GM18498 (cell line): Measurements from ENCODE around the gene CAMK2A.
A peak's percentile ranks its signal among the peaks of the same experiment; 100 is the strongest.

Experiments used
- ATAC-seq: cut with Tn5 transposase; IDR thresholded peaks from one replicate; pipeline ENCODE4 v1.9.1; 2021; ENCODE audit warnings: mild to moderate bottlenecking, moderate library complexity; ENCODE audit not compliant: unreplicated experiment

CAMK2A gene

DNA sequence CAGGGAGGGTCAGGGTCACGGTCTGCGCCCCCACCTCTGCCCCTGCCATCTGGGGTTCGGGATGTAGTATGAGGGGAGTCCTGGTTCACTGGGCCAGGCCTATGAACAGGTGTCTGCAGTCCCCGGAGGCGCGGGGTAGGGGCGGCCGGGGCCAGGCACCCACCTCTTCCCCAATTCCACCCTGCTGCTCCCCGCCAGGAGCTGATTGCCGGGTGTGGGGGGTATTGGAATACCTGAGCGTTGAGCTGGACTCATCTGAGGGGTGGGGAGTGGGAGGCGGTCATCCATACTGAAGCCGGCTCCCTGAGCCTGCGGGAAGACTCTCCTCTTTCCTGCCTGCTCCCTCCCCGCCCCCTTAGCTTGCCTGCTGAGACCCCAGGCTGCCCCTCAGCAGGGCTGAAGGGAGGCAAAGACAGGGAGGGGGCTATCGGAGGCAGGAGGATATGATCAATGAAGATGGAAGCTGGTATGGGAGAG is 99.0 kb downstream of the CAMK2A start:
- ATAC-seq = no peak

DNA sequence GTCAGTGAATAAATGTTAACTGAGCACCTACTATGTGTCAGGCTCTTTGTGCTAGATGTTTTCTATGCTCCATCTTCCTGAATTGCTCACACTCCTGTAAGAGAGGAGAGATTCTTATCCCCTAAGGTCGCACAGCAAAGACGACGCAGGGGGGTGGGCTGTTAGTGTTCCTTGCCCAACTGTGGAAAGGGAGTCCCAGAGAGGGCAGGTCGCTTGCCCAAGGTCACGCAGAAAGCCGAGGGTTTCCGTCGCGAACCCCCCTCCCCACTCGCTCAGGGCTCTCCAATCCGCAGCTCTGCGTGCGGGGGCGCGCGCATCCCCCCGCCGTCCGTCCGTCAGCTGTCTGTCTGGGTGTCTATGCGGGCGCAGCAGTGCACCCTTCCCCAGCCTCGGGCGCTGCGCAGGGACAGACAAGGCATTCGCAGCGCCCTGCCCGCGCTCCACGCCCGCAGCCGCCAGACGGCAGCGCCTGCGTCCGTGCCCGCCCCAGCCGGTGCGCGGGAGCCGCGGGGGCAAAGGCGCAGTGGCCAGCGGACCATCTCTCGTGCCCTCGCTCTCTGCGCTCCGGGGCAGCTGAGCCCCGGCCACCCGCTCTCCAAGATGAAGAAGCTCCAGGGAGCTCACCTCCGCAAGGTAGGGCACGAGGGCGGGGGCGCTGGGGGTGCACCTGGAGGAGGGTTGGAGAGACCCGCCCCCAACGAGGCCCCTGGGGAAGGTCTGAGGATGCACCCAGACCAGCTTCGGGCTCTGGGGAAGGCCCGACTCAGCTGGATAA is 99.7 kb downstream of the CAMK2A start, which contains the start of gene SLC6A7:
Gene SLC6A7, plus strand, starts transcription at position 335 of the 775 bp plus-strand sequence. Its CDS starts 266 bp downstream, at position 601.
- no peak for ATAC-seq

GRCh38 chr5:150189326-150189725 is 100.2 kb downstream of the CAMK2A start:
- ATAC-seq = no peak

DNA sequence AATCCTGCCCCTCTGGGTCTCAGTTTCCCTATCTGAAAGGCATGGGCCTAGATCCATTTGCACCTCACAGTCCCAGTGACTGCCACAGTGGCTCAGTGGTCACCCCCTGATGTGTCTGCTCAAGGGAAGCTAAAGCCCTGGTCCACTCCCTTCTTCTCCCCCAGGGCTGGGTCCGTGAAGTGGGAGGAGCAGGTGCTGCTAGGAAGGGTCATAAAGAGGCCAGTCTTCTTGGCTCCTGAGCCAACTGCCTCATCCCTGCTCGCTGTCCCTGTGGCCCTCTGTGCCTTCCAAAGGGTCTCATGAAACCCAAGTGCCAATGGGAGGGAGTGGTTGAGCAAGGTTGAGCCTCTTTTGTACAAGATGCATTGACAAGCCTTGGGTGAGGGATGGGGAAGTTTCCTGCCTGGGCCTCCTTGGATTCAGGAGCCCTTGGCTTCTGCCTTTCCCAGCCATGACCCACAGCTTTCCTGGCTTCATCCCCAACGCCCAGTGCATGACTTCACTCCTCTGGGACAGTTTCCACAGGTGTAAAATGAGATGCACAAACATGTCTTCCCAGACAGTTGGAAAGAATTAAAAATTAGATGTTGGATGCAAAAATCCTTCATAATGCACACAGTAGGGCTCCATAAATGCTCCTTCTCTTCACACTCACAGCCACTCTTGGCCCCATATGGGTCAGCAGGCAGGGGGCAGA is 101.3 kb downstream of the CAMK2A start:
- ATAC-seq = no peak

DNA sequence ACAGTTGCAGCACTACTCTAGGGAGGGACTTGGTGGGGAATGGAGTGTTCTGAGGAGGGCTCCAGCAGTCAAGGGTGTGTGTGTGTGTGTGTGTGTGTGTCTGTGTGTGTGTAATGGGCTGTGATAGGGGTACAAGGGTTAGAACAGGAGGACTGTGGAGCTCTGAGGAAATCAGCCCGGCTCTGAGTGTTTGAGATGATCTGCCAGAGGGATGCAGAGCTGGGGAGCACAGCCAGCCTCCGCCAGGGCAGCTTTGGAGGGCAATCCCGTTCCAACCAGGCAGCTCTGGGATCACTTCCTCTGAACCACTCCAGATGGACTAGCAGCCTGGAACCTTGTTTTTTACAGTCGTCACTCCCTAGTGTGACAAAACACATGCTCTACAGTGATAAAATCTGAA is 102.7 kb downstream of the CAMK2A start:
- no peak for ATAC-seq

DNA sequence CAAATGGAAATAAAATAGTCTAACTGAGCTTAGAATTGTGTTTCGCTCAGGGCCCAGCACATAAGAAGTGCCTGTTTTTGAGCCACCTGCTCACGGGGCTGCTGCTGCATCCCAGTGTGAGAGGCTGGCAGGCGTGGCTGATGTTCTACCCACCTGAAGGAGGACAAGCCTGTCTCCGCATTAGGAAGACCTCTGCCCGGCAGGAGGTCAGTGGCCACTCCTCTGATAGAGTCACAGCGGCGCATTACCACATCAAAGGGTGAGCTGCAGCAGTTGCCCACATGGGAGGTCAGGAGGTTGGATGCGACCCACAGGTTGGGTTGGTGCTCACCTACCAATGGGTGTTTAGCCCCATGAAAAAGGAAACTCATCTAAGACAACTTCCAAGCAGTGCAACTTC is 103.4 kb downstream of the CAMK2A start:
- ATAC-seq = no peak

DNA sequence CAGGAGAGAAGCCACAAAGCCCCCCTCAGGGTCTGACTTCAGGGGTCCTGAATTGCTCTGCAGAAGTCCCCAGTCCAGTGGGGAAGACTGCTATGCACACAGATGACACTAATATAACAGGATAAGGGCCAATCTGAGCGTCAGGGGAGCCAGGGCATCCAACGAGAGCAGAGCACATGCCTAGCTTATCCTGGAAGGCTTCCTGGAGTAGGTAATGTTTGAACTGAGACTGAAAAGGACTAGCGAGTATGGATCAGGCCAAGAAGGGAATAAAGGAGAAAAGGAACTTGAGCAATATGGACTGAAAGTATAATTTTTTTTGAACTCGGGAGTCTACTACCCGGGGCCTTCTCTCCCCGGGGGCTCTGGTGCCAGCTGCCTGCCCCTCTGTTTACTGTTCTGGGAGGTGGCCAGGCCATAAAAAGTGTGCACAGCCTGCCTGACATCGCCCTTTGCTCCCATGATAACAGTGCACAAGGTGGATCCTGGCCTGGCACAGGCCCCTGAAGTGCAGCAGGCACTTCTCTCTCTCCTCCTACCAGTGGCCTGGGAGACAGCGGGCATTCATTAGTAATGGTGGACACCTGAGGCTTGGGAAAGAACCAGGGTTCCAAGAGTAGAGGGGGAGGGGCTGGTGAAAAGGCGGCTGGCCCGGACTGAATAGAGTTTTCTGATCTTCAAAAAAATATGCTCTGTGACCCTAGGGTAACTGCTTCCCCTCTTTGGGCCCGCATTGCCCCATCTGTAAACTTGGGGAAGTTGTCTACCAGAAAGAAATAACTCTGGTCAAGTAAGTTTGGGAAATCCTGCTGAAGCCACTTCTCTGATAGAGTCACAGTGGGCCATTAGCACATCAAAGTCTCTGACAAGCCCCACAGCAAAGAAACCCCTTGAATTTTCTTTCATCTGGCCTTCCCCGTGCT is 104.3 kb downstream of the CAMK2A start:
- ATAC-seq = no peak

DNA sequence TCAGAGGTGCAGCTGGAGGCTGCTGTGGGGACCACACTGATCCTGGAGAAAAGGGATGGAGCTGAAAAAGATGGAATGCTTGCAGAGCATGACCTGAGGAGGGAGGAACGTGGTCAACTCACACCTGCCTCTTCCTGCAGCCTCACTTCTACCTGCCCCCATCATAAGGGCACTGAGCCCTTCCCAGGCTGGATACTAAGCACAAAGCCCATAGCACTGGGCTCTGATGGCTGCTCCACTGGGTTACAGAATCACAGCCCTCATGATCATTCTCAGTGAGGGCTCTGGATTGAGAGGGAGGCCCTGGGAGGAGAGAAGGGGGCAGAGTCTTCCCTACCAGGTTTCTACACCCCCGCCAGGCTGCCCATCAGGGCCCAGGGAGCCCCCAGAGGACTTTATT is 105.6 kb downstream of the CAMK2A start:
- ATAC-seq = no peak

DNA sequence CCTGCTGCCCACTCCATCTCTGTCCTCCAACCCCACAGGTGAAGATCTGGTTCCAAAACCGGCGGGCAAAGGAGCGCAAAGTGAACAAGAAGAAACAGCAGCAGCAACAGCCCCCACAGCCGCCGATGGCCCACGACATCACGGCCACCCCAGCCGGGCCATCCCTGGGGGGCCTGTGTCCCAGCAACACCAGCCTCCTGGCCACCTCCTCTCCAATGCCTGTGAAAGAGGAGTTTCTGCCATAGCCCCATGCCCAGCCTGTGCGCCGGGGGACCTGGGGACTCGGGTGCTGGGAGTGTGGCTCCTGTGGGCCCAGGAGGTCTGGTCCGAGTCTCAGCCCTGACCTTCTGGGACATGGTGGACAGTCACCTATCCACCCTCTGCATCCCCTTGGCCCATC is 106.1 kb downstream of the CAMK2A start:
- ATAC-seq = no peak

- no peak for ATAC-seq
Measured at GRCh38 chr5:150182774-150183173, 106.8 kb downstream of the CAMK2A start.

DNA sequence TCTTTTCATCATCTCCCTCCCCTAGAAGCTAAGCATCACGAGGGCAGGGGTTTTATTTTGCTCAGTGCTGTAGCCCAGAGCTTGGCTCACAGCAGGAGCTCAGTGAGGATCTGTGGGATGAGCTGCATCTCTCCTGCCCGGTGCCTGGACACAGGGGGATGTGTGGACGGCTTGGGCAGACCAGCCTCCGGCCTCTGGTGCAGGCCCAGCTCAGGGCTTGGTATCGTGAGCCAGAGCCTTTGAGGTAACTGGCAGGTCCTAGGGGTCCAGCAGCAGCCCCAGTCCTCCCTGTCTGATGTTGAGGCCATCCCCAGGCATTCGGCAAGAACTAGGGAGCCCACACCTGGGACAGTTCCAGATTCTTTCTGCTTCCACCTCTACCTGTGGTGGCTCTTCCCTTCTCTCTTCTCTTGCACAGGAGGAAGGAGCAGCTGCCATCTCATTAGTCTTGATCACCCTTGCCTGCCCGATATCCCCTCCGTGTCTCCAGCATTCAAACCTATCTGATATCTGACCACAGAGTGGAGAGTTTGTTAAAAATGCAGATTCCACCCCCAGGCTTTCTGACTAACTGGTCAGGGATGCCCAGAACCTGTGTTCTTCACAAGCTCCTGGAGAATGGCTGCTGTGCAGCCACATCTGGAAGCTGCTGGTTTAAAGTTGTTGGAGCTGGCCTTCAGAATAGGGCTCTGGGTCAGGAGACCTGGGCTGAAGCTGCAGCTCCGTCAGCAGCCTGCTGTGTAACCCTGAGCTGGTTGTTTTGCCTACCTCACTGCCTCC is 107.6 kb downstream of the CAMK2A start:
- ATAC-seq = no peak

- no peak for ATAC-seq
Measured at GRCh38 chr5:150181027-150181426, 108.5 kb downstream of the CAMK2A start.

DNA sequence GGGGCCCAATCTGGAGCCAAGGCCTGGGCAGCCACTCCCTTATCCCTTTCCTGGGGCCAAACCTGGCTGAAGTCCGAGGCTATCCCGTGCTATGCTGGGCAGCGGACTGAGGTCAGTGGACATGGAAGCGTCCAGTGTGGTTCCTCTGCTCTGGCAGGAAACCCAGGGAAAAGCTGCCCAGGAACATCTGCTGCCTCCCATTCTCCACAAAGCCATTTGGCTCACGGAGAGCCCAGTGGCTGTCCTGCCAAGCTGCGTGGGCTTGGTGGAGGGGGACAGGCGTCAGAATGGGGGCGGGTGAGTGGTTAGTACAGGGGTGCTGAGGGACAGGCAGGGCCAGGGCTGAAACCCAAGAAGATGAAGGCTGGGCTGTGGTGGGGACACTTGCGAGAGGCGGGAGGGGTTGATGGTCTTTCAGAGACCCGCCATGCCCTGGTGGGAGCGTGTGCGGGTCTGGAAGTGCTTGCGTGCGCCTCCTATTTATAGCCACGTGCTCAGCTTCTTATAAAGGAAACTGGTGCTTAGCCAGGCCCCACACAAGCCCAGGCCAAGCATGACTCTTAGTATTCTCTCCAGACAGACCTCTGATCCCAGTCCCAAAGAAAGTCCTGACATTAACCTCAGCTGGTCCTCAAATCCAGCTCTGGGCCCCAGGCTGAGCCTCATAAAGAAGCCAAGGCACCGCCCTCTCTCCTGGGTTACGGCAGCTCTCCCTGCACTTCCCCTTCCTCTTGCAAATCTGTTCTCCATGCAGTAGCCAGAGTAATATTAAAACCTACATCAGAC is 109.1 kb downstream of the CAMK2A start:
- ATAC-seq = no peak

GRCh38 chr5:150179019-150179620 is 110.5 kb downstream of the CAMK2A start:
- no peak for ATAC-seq

- no peak for ATAC-seq
Measured at GRCh38 chr5:150178262-150178661, 111.3 kb downstream of the CAMK2A start.

DNA sequence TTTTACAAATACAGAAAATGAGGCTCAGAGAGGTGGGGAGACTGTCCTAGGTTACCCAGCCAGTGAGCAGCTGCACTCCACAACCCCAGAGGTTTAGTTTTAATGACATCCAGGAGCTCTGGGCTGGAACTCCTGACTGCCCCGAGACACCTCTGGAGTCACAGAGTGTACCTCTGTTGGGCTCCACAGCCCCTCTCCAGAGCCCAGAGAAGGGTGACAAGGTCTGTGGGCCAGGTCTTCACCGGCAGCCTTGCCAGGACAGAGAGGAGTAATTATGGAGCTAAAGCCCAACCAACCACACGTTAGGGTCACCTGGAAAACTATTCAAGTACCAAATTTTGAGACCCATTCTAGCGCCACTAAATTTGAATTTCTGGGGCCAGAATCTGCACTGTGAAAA is 111.9 kb downstream of the CAMK2A start:
- ATAC-seq = no peak

DNA sequence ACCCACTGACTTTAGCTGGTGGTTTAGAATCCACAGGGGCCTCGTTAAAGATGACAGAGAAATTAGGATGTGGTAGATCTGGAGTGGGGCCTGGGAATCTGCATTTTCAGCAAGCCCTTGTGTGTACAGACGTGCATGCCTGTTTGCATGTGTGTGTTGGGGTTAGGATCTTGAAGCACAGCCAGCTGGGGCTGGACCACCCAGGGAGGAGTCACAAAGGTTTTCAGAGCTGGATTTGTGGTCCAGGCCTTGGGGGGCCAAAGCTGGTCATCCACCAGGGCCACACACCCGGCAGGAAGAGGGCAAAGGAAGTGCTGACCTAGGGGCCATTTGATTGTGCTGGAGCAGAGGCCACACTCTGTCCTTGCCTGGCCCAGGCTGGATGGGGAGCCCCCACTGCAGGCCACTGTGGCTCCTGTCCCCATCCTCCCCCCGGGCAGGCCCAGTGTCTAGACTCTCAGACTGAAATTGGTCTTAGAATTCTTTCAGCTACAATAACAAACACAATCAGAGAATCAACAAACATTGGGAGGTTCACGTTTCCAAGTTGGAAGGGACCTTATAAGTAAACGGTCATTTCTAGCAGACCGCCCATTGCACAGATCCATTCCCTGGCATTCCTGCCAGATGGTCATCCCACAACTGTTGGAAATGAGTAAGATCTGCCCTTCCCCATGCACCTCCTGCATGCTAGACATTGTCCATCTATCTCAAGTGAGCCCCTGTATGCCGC is 112.7 kb downstream of the CAMK2A start:
- ATAC-seq = no peak

GRCh38 chr5:150175536-150175935 is 114.0 kb downstream of the CAMK2A start:
- ATAC-seq = peak; percentile 58

DNA sequence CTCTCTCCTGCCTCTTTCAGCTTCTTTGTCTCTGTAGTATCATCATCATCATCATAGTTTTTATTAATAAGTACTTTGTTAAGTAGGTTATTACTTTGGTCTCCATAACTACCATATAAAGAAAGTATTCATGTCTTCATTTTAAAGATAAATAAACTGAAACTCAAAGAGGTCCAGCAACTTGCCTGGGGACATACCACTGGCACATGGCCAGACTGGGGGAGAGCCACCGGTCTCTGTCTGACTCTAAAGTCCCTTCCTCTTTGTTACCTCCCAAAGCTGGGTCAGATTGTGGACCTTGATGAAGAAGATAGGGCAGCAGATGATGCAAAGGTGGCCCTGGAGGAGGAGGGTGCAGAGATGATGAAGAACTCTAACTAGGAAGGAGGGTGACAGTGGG is 114.5 kb downstream of the CAMK2A start:
- ATAC-seq = no peak
